H9 (cell line): ENCODE results near the gene GDF15. TPM values are rescaled to one million over a fixed set of nuclear protein-coding genes. Genes with fewer than 3 reads are reported as not detected.

Source experiments
- DNase-seq: peaks from one replicate; pipeline ENCODE4 v3.0.0-alpha.2; 2017
- H2AFZ ChIP-seq: one replicate; pipeline ENCODE4 v1.6.1; 2013; ENCODE audit warnings: mild to moderate bottlenecking, low read length, control low read depth, moderate library complexity
- H2AK5ac ChIP-seq: 2 replicates; pipeline ENCODE4 v1.6.1; 2013; ENCODE audit warnings: low read length, control low read depth, mixed read lengths; ENCODE audit not compliant: insufficient read length
- H2BK120ac ChIP-seq: one replicate; pipeline ENCODE4 v1.6.1; 2013; ENCODE audit warnings: low read depth, mild to moderate bottlenecking, low read length, control low read depth, inconsistent platforms; ENCODE audit not compliant: poor library complexity, severe bottlenecking
- H2BK12ac ChIP-seq: 2 replicates; pipeline ENCODE4 v1.6.1; 2013; ENCODE audit warnings: low read length, control low read depth, mixed read lengths, low read depth; ENCODE audit not compliant: insufficient read length
- H2BK15ac ChIP-seq: 2 replicates; pipeline ENCODE4 v1.6.1; 2013; ENCODE audit warnings: low read depth, low read length, control low read depth
- H2BK20ac ChIP-seq: one replicate; pipeline ENCODE4 v1.6.1; 2013; ENCODE audit warnings: low read depth, mild to moderate bottlenecking, low read length, control low read depth, inconsistent platforms; ENCODE audit not compliant: poor library complexity, severe bottlenecking
- H2BK5ac ChIP-seq: 2 replicates; pipeline ENCODE4 v1.6.1; 2013; ENCODE audit warnings: low read length, control low read depth, mixed read lengths; ENCODE audit not compliant: insufficient read length
- H3K14ac ChIP-seq: 2 replicates; pipeline ENCODE4 v1.6.1; 2013; ENCODE audit warnings: low read length, control low read depth; ENCODE audit not compliant: insufficient read depth
- H3K18ac ChIP-seq: 2 replicates; pipeline ENCODE4 v1.6.1; 2013; ENCODE audit warnings: low read depth, mild to moderate bottlenecking, mixed read lengths, low read length, control low read depth; ENCODE audit not compliant: insufficient read length
- H3K23ac ChIP-seq: 2 replicates; pipeline ENCODE4 v1.6.1; 2013; ENCODE audit warnings: low read length, control low read depth, mixed read lengths, low read depth; ENCODE audit not compliant: insufficient read length
- H3K23me2 ChIP-seq: 2 replicates; pipeline ENCODE4 v1.6.1; 2013; ENCODE audit warnings: low read depth, mild to moderate bottlenecking, mixed read lengths, low read length, control low read depth; ENCODE audit not compliant: insufficient read length, poor library complexity, severe bottlenecking
- H3K27ac ChIP-seq: 2 replicates; pipeline ENCODE4 v1.5.1; 2013; ENCODE audit warnings: low read length, control low read depth, mixed read lengths, low read depth; ENCODE audit not compliant: insufficient read length
- H3K27me3 ChIP-seq: 2 replicates; pipeline ENCODE4 v1.6.1; 2013; ENCODE audit warnings: low read length, control low read depth, inconsistent platforms; ENCODE audit not compliant: insufficient read depth
- H3K4ac ChIP-seq: 2 replicates; pipeline ENCODE4 v1.6.1; 2013; ENCODE audit warnings: low read depth, mild to moderate bottlenecking, control low read depth, inconsistent platforms, low read length, moderate library complexity
- H3K4me1 ChIP-seq: 2 replicates; pipeline ENCODE4 v1.6.1; 2013; ENCODE audit warnings: low read length, control low read depth, inconsistent platforms; ENCODE audit not compliant: insufficient read depth
- H3K4me2 ChIP-seq: 2 replicates; pipeline ENCODE4 v1.6.1; 2013; ENCODE audit warnings: low read length, control low read depth, mixed read lengths; ENCODE audit not compliant: insufficient read length, insufficient read depth
- H3K56ac ChIP-seq: 2 replicates; pipeline ENCODE4 v1.6.1; 2013; ENCODE audit warnings: low read depth, mild to moderate bottlenecking, mixed read lengths, low read length, control low read depth; ENCODE audit not compliant: insufficient read length
- H3K79me1 ChIP-seq: 2 replicates; pipeline ENCODE4 v1.6.1; 2013; ENCODE audit warnings: low read depth, mild to moderate bottlenecking, moderate library complexity, low read length, control low read depth, inconsistent platforms; ENCODE audit not compliant: insufficient read depth, poor library complexity, severe bottlenecking
- H3K79me2 ChIP-seq: 2 replicates; pipeline ENCODE4 v1.6.1; 2013; ENCODE audit warnings: low read length, control low read depth, inconsistent platforms; ENCODE audit not compliant: insufficient read depth
- H3K9ac ChIP-seq: 2 replicates; pipeline ENCODE4 v1.6.1; 2013; ENCODE audit warnings: low read length, control low read depth, mixed read lengths; ENCODE audit not compliant: insufficient read length; ENCODE audit errors: extremely low read depth
- H3K9me3 ChIP-seq: one replicate; pipeline ENCODE4 v1.6.1; 2013; ENCODE audit warnings: low read depth, low read length, inconsistent platforms; ENCODE audit not compliant: control insufficient read depth
- H3T11ph ChIP-seq: one replicate; pipeline ENCODE4 v1.6.1; 2013; ENCODE audit warnings: mild to moderate bottlenecking, low read length, control low read depth, inconsistent platforms
- H4K20me1 ChIP-seq: one replicate; pipeline ENCODE4 v1.6.1; 2013; ENCODE audit not compliant: control insufficient read depth, insufficient read length, insufficient read depth
- H4K5ac ChIP-seq: 2 replicates; pipeline ENCODE4 v1.6.1; 2013; ENCODE audit warnings: low read depth, mild to moderate bottlenecking, mixed read lengths, low read length, control low read depth; ENCODE audit not compliant: insufficient read length
- H4K8ac ChIP-seq: replicated peaks from 2 replicates; pipeline ENCODE4 v1.6.1; 2013; ENCODE audit warnings: low read length, control low read depth, mixed read lengths, low read depth; ENCODE audit not compliant: insufficient read length
- H4K91ac ChIP-seq: 2 replicates; pipeline ENCODE4 v1.6.1; 2013; ENCODE audit warnings: low read depth, mild to moderate bottlenecking, moderate library complexity, mixed read lengths, low read length, control low read depth; ENCODE audit not compliant: insufficient read length
- H3K27ac Mint-ChIP-seq, 3 experiments: 2 replicates in 2 of 3; 3 replicates in 1 of 3; pipeline ENCODE4 v1.8.0; 2020 to 2021; ENCODE audit warnings: mixed read lengths in 3 of 3, mild to moderate bottlenecking in 1 of 3, moderate library complexity in 1 of 3
- H3K27me3 Mint-ChIP-seq: 2 replicates; pipeline ENCODE4 v1.8.0; 2021; ENCODE audit warnings: low read depth, mild to moderate bottlenecking, moderate library complexity, mixed read lengths
- H3K36me3 Mint-ChIP-seq, 3 experiments: 2 replicates in 2 of 3; 3 replicates in 1 of 3; pipeline ENCODE4 v1.8.0; 2020 to 2021; ENCODE audit warnings: low read depth in 3 of 3, mixed read lengths in 3 of 3; ENCODE audit not compliant: insufficient read depth in 1 of 3
- H3K4me1 Mint-ChIP-seq, 2 experiments: 2 replicates each; pipeline ENCODE4 v1.8.0; 2020; ENCODE audit warnings: mixed read lengths in 2 of 2
- H3K4me3 Mint-ChIP-seq, 2 experiments: 2 replicates in 1 of 2; 3 replicates in 1 of 2; pipeline ENCODE4 v1.8.0; 2020 to 2021; ENCODE audit warnings: mild to moderate bottlenecking in 2 of 2, mixed read lengths in 2 of 2, moderate library complexity in 1 of 2
- H3K9me3 Mint-ChIP-seq, 2 experiments: 2 replicates in 1 of 2; 3 replicates in 1 of 2; pipeline ENCODE4 v1.8.0; 2020; ENCODE audit warnings: mild to moderate bottlenecking in 2 of 2, mixed read lengths in 2 of 2, moderate library complexity in 1 of 2
- WGBS: extraction: QIAGEN DNeasy Blood & Tissue Kit; methylation state at CpG from one replicate; pipeline ENCODE4 v1.1.7; 2013; ENCODE audit warnings: missing lambda C conversion rate, low lambda C conversion rate, mixed read lengths; ENCODE audit not compliant: insufficient read length; ENCODE audit errors: extremely low coverage; 5-methylcytosine and 5-hydroxymethylcytosine counted together
- total RNA-seq: library from RNA; stranded (reverse); gene quantifications from 2 replicates; pipeline ENCODE4 v1.2.1, GENCODE V29; 2021
- TF ChIP-seq, protein P1 (sequence below): fragments of 200-600 bp; sonication (generic); conservative IDR thresholded peaks from 3 replicates; pipeline ENCODE4 v1.8.0; 2021; ENCODE audit warnings: antibody characterized with exemption, mild to moderate bottlenecking

GDF15 gene
- total RNA-seq, 1 experiment from 2014 or later, result 5.7 TPM

DNA sequence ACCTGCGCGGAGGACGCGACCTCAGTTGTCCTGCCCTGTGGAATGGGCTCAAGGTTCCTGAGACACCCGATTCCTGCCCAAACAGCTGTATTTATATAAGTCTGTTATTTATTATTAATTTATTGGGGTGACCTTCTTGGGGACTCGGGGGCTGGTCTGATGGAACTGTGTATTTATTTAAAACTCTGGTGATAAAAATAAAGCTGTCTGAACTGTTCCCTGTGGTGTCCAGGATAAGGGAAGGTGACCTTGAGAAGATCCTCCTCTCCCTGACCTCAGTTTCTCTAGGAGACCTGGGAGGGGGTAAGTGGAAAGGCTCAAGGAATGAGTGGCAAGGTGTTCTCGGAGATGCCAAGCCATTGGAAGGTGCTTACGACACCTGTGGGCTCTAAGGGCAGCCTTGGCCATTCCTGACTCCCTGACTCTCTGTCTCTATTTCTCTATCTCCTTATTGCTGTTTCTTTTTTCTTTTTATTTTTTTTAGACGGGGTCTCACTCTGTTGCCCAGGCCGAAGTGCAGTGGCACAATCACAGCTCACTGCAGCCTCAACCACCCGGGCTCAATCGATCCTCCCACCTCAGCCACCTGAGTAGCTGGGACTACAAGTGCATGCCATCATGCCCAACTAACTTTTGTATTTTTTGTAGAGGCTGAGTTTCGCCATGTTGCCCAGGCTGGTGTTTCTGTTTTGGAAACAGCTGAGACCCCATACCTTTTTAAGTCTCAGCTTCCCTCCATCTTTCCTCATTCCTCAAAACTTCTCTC lies 3.2 kb downstream of the GDF15 start:
- TF ChIP-seq, protein P1, sequence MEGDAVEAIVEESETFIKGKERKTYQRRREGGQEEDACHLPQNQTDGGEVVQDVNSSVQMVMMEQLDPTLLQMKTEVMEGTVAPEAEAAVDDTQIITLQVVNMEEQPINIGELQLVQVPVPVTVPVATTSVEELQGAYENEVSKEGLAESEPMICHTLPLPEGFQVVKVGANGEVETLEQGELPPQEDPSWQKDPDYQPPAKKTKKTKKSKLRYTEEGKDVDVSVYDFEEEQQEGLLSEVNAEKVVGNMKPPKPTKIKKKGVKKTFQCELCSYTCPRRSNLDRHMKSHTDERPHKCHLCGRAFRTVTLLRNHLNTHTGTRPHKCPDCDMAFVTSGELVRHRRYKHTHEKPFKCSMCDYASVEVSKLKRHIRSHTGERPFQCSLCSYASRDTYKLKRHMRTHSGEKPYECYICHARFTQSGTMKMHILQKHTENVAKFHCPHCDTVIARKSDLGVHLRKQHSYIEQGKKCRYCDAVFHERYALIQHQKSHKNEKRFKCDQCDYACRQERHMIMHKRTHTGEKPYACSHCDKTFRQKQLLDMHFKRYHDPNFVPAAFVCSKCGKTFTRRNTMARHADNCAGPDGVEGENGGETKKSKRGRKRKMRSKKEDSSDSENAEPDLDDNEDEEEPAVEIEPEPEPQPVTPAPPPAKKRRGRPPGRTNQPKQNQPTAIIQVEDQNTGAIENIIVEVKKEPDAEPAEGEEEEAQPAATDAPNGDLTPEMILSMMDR, result no peak
- H2BK12ac ChIP-seq, result no peak overlapping the region
- no peak overlapping the region for H3K9ac ChIP-seq
- H3K14ac ChIP-seq, result no peak overlapping the region
- H3T11ph ChIP-seq, result no peak overlapping the region
- no peak for DNase-seq
- Mint-ChIP-seq H3K27ac (no peak overlapping the region), H3K27me3 (peaks cover 41% of the 10 kb centered on the region), H3K9me3 (no peaks in the 10 kb centered on the region), H3K4me3 (peak overlapping the region in 1 of 2 experiments; percentile 68; a peak in 3 of 5 replicates), H3K4me1 (peaks cover 19 to 20% of the 10 kb centered on the region in 2 experiments), H3K36me3 (peaks cover 0 to 5% (median 5%) of the 10 kb centered on the region in 3 experiments; a peak in 1 of 7 replicates)
- H4K20me1 ChIP-seq, result no peaks in the 10 kb centered on the region
- no peaks in the 10 kb centered on the region for H3K4me1 ChIP-seq
- no peak overlapping the region for H3K4ac ChIP-seq
- no peak overlapping the region for H3K27ac ChIP-seq
- no peaks in the 10 kb centered on the region for H3K79me2 ChIP-seq
- H2BK20ac ChIP-seq, result no peak overlapping the region
- no peak overlapping the region for H4K91ac ChIP-seq
- H3K27me3 ChIP-seq, result no peaks in the 10 kb centered on the region
- no peak overlapping the region for H4K5ac ChIP-seq
- no peak overlapping the region for H2AK5ac ChIP-seq
- H3K23me2 ChIP-seq, result no peaks in the 10 kb centered on the region
- H3K23ac ChIP-seq, result no peak overlapping the region
- H3K79me1 ChIP-seq, result no peaks in the 10 kb centered on the region
- H3K4me2 ChIP-seq, result no peak overlapping the region
- no peak overlapping the region for H2BK120ac ChIP-seq
- no peak overlapping the region for H2BK15ac ChIP-seq
- H3K9me3 ChIP-seq, result no peaks in the 10 kb centered on the region
- no peak overlapping the region for H2AFZ ChIP-seq
- H3K56ac ChIP-seq, result no peak overlapping the region
- WGBS, result no CpG with 5 or more reads among the region's 13 CpGs
- no peak overlapping the region for H3K18ac ChIP-seq
- no peak overlapping the region for H2BK5ac ChIP-seq
- no peak overlapping the region for H4K8ac ChIP-seq
